ENCODE results near the gene ROR2.

GRCh38 chr9:91935805-91936514, 14.1 kb downstream of the ROR2 start:
- TF ChIP-seq EZH2 (IDR thresholded peaks at IDR 0.05; ENCODE audit: borderline replicate concordance, low read depth, low read length, severe bottlenecking) (no peak), CTCF (IDR thresholded peaks at IDR 0.05; ENCODE audit: borderline replicate concordance, extremely low read depth, low read length, poor library complexity, severe bottlenecking) (no peak)
